Aorta (tissue), 5 donors: ENCODE measurements around the gene QSOX2. TPM values are rescaled to one million over a fixed set of nuclear protein-coding genes. Genes with fewer than 3 reads are reported as not detected.

ENCODE experiments used
- ATAC-seq: fragments of 200-7000 bp; cut with Tn5 transposase; one replicate; pipeline ENCODE4 v1.9.1; 2022; ENCODE audit warnings: moderate library complexity; ENCODE audit not compliant: low FRiP score
- DNase-seq, 2 donors: peaks; one replicate each; pipeline ENCODE4 v3.0.0-alpha.2; 2020
- H3K27ac ChIP-seq, 2 donors: one replicate each; pipeline ENCODE4 v1.5.1; 2013; ENCODE audit warnings: low read length in 2 of 2, mild to moderate bottlenecking in 2 of 2, moderate library complexity in 2 of 2, control low read depth in 1 of 2, inconsistent platforms in 1 of 2, low read depth in 1 of 2
- H3K27me3 ChIP-seq, 2 donors: one replicate each; pipeline ENCODE4 v1.6.1; 2013; ENCODE audit warnings: control low read depth in 1 of 2, low read length in 1 of 2, mild to moderate bottlenecking in 1 of 2, moderate library complexity in 1 of 2; ENCODE audit not compliant: insufficient read depth in 2 of 2, control insufficient read depth in 1 of 2
- H3K36me3 ChIP-seq, 2 donors: one replicate each; pipeline ENCODE4 v1.6.1; 2013; ENCODE audit warnings: control low read depth in 1 of 2, low read length in 1 of 2, mild to moderate bottlenecking in 1 of 2; ENCODE audit not compliant: insufficient read depth in 2 of 2, control insufficient read depth in 1 of 2
- H3K4me1 ChIP-seq, 2 donors: one replicate each; pipeline ENCODE4 v1.6.1; 2013; ENCODE audit warnings: low read length in 2 of 2, control low read depth in 1 of 2, mild to moderate bottlenecking in 1 of 2, moderate library complexity in 1 of 2; ENCODE audit not compliant: insufficient read depth in 2 of 2, control insufficient read depth in 1 of 2
- H3K4me3 ChIP-seq, 2 donors: one replicate each; pipeline ENCODE4 v1.5.1; 2013; ENCODE audit warnings: low read length in 2 of 2, control low read depth in 1 of 2, mild to moderate bottlenecking in 1 of 2
- H3K9me3 ChIP-seq: one replicate; pipeline ENCODE4 v1.6.1; 2013; ENCODE audit warnings: mild to moderate bottlenecking, low read length; ENCODE audit not compliant: control insufficient read depth
- WGBS, 2 donors: extraction: QIAGEN DNeasy Blood & Tissue Kit; methylation state at CpG; one replicate each; pipeline ENCODE4 v1.1.7; 2013; 5-methylcytosine and 5-hydroxymethylcytosine counted together
- intact Hi-C, 2 donors: fragments of 100-400 bp; cut with DNase I; formaldehyde crosslinking; loops; one replicate each; pipeline versions ENCODE4 v1.14.2 to v1.15.0; 2022
- polyA plus RNA-seq, 2 donors: library from polyadenylated mRNA; stranded (reverse); fragments of 200-250 nt; gene quantifications; one replicate each; pipeline ENCODE4 v1.2.3, GENCODE V29; 2013
- total RNA-seq, 2 donors: library from RNA; stranded (reverse); fragmentation: NEBNext Ultra II Directional; extraction: Animal tissue kit (Norgen Biotek cat#: 25700); gene quantifications; one replicate each; pipeline ENCODE4 v1.2.1, GENCODE V29; 2021
- donor health status: healthy with polysubstance abuse.
- donor health status: Bipolar disorder and iron deficiency.
- donor health status: DM: no; HTN: no; CAD: no.
- donor health status: DM: no; HTN: no; CAD: no.
- donor health status: DM: yes; HTN: yes; CAD: no.

The QSOX2 gene
- total and polyA plus RNA-seq, 4 donors = 1.0 to 7.9 (median 6.3) TPM

DNA sequence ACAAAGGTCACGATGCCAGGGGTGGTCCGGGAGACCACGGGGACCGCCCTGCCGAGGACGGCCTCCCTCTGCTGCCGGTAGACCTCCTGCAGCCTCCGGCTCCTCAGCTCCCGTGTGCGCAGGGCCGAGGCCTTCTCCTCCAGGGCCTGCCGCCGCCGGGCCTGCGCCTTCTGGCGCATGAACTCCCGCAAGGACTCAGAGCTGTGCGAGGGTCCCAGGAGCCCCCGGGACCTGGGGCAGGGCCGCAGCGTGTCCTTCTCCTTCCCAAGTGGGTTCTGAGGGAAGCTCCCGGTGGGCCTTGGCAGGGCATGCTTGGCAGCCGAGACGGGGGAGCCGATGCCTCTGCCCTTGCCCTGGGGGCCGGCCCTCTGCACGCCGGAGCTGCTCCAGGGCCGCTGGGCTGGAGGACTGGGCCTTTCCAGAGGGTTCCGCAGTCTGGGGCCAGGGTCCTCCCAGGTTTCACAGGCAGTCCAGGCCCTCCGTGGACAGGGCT is 44.9 kb upstream of the QSOX2 start:
- no peaks in the 10 kb centered on the region for H3K36me3 ChIP-seq
- intact Hi-C loops = no loop called here
- WGBS, 2 donors = 91 to 92% methylated on average over 31 of the region's 31 CpGs
- DNase-seq = no peak
- no peaks in the 10 kb centered on the region for H3K9me3 ChIP-seq
- H3K4me1 ChIP-seq = no peaks in the 10 kb centered on the region
- ATAC-seq = no peak
- no peaks in the 10 kb centered on the region for H3K27me3 ChIP-seq
- no peak overlapping the region for H3K4me3 ChIP-seq
- H3K27ac ChIP-seq = no peak overlapping the region

DNA sequence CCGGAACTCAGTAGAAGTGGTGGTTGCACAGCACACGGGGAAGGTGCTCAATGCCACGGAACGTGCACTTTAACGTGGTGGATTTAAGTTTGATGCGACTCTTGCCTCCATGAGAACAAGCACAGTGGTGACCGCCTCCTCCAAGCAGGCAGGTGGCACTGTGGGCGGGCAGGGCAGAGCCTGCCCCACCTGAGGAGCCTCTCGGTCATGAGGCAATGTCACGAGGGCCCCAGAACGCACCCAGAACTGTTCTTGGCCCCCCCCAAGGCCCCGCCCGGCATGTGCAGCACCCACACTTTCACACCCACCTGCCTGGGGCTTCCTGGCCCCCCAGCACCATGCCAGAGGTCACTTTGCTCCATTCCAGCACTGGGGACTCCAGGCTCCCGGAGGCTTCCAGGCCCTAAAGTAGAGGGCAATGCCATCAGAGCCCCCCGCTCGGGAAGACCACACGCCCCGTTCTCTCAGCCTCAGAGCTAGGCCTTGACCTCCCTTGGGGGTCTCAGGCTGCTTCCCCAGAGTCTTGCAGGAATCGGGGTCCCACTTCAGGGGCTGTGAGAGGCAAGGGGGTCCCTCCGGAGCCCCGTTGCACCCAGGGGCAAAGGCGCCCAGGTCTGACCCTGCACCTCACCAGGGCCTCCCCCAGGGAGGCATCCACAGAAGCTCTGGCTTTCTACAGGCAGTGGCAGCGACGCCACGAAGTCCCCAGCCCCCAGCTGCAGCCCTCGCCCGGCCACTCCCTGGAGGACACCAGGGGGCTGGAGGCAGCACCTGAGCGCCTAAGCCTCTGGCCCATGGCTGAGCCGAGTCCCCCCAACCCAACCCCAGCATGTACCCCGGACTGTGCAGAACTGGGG is 44.3 kb upstream of the QSOX2 start:
- H3K27me3 ChIP-seq = no peaks in the 10 kb centered on the region
- no peak overlapping the region for H3K4me3 ChIP-seq
- no peak for DNase-seq
- H3K36me3 ChIP-seq = no peaks in the 10 kb centered on the region
- intact Hi-C loops = loop anchor here in 1 of 2 donors (10.0 kb wide), 1 partner anchor 115 kb away; no protein-coding TSS in a partner anchor
- WGBS, 2 donors = 90 to 93% methylated on average over 29 to 30 of the region's 30 CpGs
- no peak for ATAC-seq
- H3K27ac ChIP-seq = no peak overlapping the region
- H3K9me3 ChIP-seq = no peaks in the 10 kb centered on the region
- no peaks in the 10 kb centered on the region for H3K4me1 ChIP-seq

DNA sequence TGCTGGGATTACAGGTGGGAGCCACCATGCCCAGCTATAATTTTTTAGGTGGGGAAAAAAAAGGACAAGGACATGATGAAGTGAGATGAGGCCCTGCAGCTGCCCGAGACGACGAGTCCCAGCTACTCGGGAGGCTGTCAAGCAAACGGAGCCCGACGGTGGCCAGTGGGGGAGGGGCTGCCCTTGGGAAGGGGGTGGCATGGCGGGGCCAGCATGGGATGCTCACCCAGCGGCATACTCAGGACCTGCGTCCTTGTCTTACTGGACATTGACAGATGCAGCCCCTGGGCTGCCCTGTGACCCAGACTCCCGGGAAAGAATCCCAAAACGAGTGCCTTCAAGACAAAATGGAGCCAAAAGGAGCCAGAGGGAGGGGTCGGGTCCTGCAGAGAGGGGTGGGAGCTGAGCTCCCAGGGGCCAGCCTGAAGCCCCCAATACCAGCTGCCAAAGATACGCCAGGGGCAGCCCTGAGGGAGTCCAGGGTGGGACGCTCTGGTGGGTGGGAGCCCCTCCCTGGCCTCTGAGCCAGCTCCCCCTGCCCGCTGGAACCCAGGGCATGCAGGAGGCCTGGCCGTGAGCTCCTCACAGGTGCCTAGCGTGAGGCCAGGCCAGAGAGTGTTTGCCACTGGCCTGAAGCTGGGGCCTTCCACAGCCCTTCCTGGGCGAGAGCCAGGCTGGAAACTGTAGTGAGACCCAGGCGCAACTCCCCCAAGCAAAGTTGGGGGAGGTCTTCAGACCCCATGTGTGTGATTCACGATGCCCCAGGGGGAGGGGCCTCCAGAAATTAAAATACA is 42.5 kb upstream of the QSOX2 start:
- no peak for DNase-seq
- 45 to 46% methylated on average over 17 to 21 of the region's 21 CpGs for WGBS, 2 donors

DNA sequence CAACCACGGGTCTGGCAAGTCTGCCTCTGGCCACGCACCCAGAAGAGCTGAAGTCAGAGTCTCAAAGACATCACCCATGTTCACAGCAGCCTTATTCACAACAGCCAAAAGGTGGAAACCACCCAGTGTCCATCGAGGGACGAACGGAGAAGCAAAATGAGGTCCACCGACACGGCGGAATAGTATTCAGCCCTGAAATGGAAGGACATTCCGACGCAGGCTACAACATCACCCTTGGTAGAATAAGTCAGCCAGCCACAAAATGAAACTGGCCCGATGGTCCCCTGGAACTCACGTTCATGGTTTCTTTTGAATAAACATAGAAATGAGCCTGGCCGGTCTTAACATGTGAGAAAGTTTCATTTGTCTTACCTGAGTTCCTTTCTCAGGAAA is 41.4 kb upstream of the QSOX2 start:
- Histone ChIP-seq H3K9me3 (no peaks in the 10 kb centered on the region), H3K4me1 (no peaks in the 10 kb centered on the region), H3K36me3 (no peaks in the 10 kb centered on the region), H3K27me3 (no peaks in the 10 kb centered on the region), H3K4me3 (no peak overlapping the region), H3K27ac (no peak overlapping the region)
- DNase-seq (no peak), ATAC-seq (no peak)
- 88 to 89% methylated on average over 13 of the region's 13 CpGs for WGBS, 2 donors
- intact Hi-C loops = loop anchor here in 1 of 2 donors (10.0 kb wide), 1 partner anchor 112 kb away; no protein-coding TSS in a partner anchor

More for the DNA sequence above, 42.5 kb upstream of the QSOX2 start:
- intact Hi-C loops = loop anchor here in 1 of 2 donors (10.0 kb wide), 1 partner anchor 113 kb away; no protein-coding TSS in a partner anchor
- H3K9me3 ChIP-seq = no peaks in the 10 kb centered on the region
- H3K27ac ChIP-seq = no peak overlapping the region
- no peak for ATAC-seq
- H3K36me3 ChIP-seq = no peaks in the 10 kb centered on the region
- H3K27me3 ChIP-seq = no peaks in the 10 kb centered on the region
- no peaks in the 10 kb centered on the region for H3K4me1 ChIP-seq
- H3K4me3 ChIP-seq = no peak overlapping the region

DNA sequence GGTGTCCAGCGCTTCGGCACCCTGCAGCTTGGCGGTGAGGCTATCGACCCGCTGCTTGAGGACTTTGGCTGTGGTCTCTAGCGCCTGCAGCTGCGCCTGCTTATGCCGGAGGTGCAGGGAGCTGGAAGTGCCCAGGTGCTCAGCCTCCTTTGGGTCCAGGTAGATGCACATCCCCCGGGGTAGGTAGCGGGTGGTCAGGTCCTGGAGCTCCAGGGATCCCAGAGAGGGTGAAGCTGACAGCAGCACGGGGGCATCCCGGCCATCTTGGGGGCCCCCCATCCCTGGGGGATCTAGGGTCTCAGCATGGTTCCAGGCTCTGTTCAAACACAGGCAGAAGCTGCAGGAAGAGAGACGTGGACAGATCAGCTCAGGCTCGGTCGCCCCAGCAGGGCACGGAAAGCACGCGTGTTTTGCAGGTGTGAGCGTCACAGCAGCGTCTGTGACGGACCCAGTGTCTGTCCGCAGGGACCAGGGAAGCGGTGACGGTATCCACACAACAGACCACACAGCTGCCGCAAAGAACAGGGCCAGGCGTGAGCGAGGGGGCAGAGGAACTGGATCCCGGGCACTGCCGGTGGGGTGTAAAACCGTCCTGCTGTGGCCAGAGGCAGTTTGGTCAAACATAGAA is 40.9 kb upstream of the QSOX2 start:
- Histone ChIP-seq H3K27me3 (no peaks in the 10 kb centered on the region), H3K4me3 (no peak overlapping the region), H3K27ac (no peak overlapping the region), H3K36me3 (no peaks in the 10 kb centered on the region), H3K4me1 (no peaks in the 10 kb centered on the region), H3K9me3 (no peaks in the 10 kb centered on the region)
- WGBS, 2 donors = 85 to 86% methylated on average over 30 of the region's 30 CpGs
- intact Hi-C loops = loop anchor here in 1 of 2 donors (10.0 kb wide), 1 partner anchor 112 kb away; no protein-coding TSS in a partner anchor
- DNase-seq (no peak), ATAC-seq (no peak)

DNA sequence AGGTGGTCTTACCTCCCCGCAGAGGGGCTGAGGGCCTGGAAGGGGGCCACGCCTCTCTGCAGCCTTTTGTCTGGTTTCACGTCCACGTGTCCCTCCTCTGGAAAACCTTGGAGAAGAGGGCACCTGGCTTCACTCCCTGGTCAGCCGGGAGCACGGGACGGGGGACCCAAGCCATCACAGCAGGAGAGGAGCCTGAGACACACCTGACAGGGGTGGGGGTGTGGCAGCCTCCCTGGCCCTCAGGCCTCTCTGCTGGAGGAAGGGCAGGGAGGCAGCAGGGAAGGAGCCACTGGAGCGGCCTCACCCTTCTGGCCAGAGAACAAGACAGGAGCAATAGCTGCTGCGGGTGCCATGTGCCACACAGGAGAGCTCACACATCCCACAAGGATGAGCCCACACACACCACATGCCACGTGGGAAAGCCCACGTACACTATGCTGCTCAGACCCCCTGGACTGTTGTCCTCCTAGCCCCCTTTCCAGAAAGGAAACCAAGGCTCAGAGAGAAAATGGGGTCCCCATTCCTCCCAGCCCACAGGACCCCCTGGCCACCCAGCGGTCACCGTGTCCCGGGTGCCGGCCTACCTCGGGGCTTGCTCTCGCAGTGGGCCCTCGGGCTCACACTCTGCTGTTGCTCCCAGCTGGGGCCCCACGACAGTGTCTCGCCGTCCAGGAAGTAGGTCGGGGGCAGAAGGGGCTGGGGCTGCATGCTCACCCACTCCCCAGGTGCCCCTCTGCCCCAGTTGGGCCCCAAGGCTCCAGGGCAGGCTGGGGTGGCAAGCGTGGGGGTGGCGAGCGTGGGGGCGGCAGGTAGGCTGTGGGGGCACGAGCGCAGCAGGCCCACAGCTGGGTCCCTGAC is 40.1 kb upstream of the QSOX2 start:
- DNase-seq (no peak), ATAC-seq (no peak)
- Histone ChIP-seq H3K36me3 (no peaks in the 10 kb centered on the region), H3K4me3 (no peak overlapping the region), H3K27ac (no peak overlapping the region), H3K4me1 (no peaks in the 10 kb centered on the region), H3K9me3 (no peaks in the 10 kb centered on the region), H3K27me3 (no peaks in the 10 kb centered on the region)
- 80 to 81% methylated on average over 22 to 28 of the region's 28 CpGs for WGBS, 2 donors
- intact Hi-C loops = loop anchor here in 1 of 2 donors (10.0 kb wide), 1 partner anchor 111 kb away; no protein-coding TSS in a partner anchor

DNA sequence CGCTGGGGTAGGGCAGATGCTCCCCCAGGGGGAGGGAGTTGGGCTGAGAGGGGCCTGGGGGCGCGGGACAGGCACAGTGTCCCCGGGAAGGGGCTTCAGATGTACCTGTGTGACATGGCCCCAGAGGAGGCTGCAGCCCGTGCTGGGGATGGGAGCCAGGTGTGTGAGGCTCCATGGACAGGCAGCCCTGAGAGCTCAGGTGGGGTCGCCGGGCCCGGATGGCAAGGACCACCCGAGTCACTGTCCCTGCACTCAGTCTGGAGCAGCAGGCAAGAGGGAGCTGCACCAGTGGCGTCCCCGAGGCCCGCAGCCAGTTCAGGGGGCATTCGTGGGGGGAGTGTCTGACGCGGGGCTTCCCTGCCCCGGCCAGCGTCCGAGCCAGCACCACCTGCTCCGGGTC is 39.3 kb upstream of the QSOX2 start:
- H3K36me3 ChIP-seq = no peaks in the 10 kb centered on the region
- intact Hi-C loops = loop anchor here in 1 of 2 donors (10.0 kb wide), 1 partner anchor 110 kb away; no protein-coding TSS in a partner anchor
- no peak for ATAC-seq
- H3K27me3 ChIP-seq = no peaks in the 10 kb centered on the region
- H3K4me1 ChIP-seq = no peaks in the 10 kb centered on the region
- H3K4me3 ChIP-seq = no peak overlapping the region
- H3K27ac ChIP-seq = no peak overlapping the region
- no peaks in the 10 kb centered on the region for H3K9me3 ChIP-seq
- WGBS, 2 donors = 86 to 87% methylated on average over 18 to 19 of the region's 19 CpGs
- DNase-seq = no peak
